K562 (cell line): Measurements from ENCODE around the gene MICALL2. TPM values are rescaled to one million over a fixed set of nuclear protein-coding genes. Genes with fewer than 3 reads are reported as not detected.
A peak's percentile ranks its signal among the peaks of the same experiment; 100 is the strongest.

ENCODE experiments used
- ATAC-seq: fragments of 200-7000 bp; cut with Tn5 transposase; 3 replicates; pipeline ENCODE4 v1.9.1; 2020; ENCODE audit warnings: moderate library complexity
- BruUV-seq: library from RNA; stranded (reverse); fragments of 400-500 nt; replicated peaks from 2 replicates; lab custom pipeline; 2021; lab: Mats Ljungman, UMichigan
- CTCF ChIA-PET: fragments of 300-600 bp; formaldehyde crosslinking; extraction: SDS; loops from one replicate; lab custom pipeline; 2021; ENCODE audit warnings: low intra/inter-chr PET ratio; lab: Yijun Ruan, JAX
- POLR2A ChIA-PET: fragments of 300-600, 350-650 bp; sonication (Branson Sonifier 250); formaldehyde crosslinking; extraction: SDS; loops from one replicate; lab custom pipeline; 2021; ENCODE audit warnings: antibody characterized with exemption, inconsistent platforms; lab: Yijun Ruan, JAX
- DNase-seq, 4 experiments: peaks; one replicate each; pipeline versions ENCODE4 v3.0.0 to v3.0.0-alpha.2; 2011 to 2018; ENCODE audit warnings: low spot score in 3 of 4, mixed read lengths in 3 of 4; ENCODE audit errors: extremely low read depth in 1 of 4
- FAIRE-seq: peaks from 2 replicates; lab custom pipeline; 2011; peaks lifted over from hg19 to GRCh38; lab: Jason Lieb, UNC
- H2AFZ ChIP-seq: 2 replicates; pipeline ENCODE4 v1.6.0; 2011; ENCODE audit warnings: low read depth, low read length, control low read depth, inconsistent platforms
- H3K27ac ChIP-seq: fragments of 200-600 bp; 3 replicates; pipeline ENCODE4 v1.8.0; 2011; ENCODE audit warnings: low read depth, mild to moderate bottlenecking, control low read depth, inconsistent platforms, low read length, moderate library complexity, mixed read lengths; ENCODE audit errors: extremely low read depth
- H3K27me3 ChIP-seq, 2 experiments: fragments of 300-600 bp in 1 of 2; 2 replicates in 1 of 2; 3 replicates in 1 of 2; pipeline versions ENCODE4 v1.6.0 to v1.8.0; 2011; ENCODE audit warnings: inconsistent platforms in 2 of 2, low read length in 2 of 2, mild to moderate bottlenecking in 1 of 2, mixed read lengths in 1 of 2, moderate library complexity in 1 of 2; ENCODE audit not compliant: control insufficient read depth in 2 of 2, insufficient read depth in 2 of 2
- H3K36me3 ChIP-seq: fragments of 300-600 bp; 3 replicates; pipeline ENCODE4 v1.8.0; 2011; ENCODE audit warnings: mild to moderate bottlenecking, low read length, inconsistent platforms; ENCODE audit not compliant: control insufficient read depth, insufficient read depth
- H3K4me1 ChIP-seq, 2 experiments: fragments of 200-600 bp in 1 of 2; replicated peaks in 1 of 2; 2 replicates in 1 of 2; 3 replicates in 1 of 2; pipeline versions ENCODE4 v1.5.1 to v1.8.0; 2011; ENCODE audit warnings: inconsistent platforms in 2 of 2, low read length in 2 of 2, mild to moderate bottlenecking in 1 of 2, mixed read lengths in 1 of 2, moderate library complexity in 1 of 2; ENCODE audit not compliant: control insufficient read depth in 2 of 2, insufficient read depth in 2 of 2
- H3K4me2 ChIP-seq: 2 replicates; pipeline ENCODE4 v1.6.1; 2011; ENCODE audit warnings: low read length, control low read depth, inconsistent platforms, mixed read lengths; ENCODE audit not compliant: insufficient read depth
- H3K4me3 ChIP-seq: fragments of 200-600 bp; sonication (generic), shearing (Covaris generic); 2 replicates; pipeline ENCODE4 v1.5.1; 2016; ENCODE audit warnings: control low read depth, inconsistent platforms
- H3K79me2 ChIP-seq: fragments of 200-600 bp; 3 replicates; pipeline ENCODE4 v1.8.0; 2011; ENCODE audit warnings: low read length, inconsistent platforms; ENCODE audit not compliant: control insufficient read depth, insufficient read depth
- H3K9ac ChIP-seq, 2 experiments: 2 replicates each; pipeline versions ENCODE4 v1.6.0 to v1.6.1; 2011; ENCODE audit warnings: low read depth in 2 of 2, low read length in 2 of 2, control low read depth in 1 of 2, inconsistent platforms in 1 of 2, mild to moderate bottlenecking in 1 of 2, mixed read lengths in 1 of 2; ENCODE audit not compliant: insufficient read depth in 1 of 2
- H3K9me1 ChIP-seq: one replicate; pipeline ENCODE4 v1.6.0; 2011; ENCODE audit warnings: inconsistent platforms, mild to moderate bottlenecking, low read length, moderate library complexity; ENCODE audit not compliant: control insufficient read depth, insufficient read depth
- H3K9me3 ChIP-seq: replicated peaks from 2 replicates; pipeline ENCODE4 v1.5.1; 2011; ENCODE audit warnings: low read depth, low read length, inconsistent platforms; ENCODE audit not compliant: control insufficient read depth, insufficient read depth
- H4K20me1 ChIP-seq: replicated peaks from 2 replicates; pipeline ENCODE4 v1.6.1; 2011; ENCODE audit warnings: low read length, inconsistent platforms, mixed read lengths; ENCODE audit not compliant: control insufficient read depth, insufficient read depth
- ELF1 ChIP-seq: fragments of 200-800 bp; sonication (Bioruptor generic); IDR thresholded peaks from 2 replicates; pipeline ENCODE4 v1.6.1; 2016; ENCODE audit warnings: missing genetic modification characterization, missing compliant biosample characterization
- GABPB1 ChIP-seq: sonication (generic); formaldehyde crosslinking; IDR thresholded peaks from 2 replicates; pipeline ENCODE4 v1.8.0; 2022; ENCODE audit warnings: mild to moderate bottlenecking, missing genetic modification reagents
- MTA3 ChIP-seq: fragments of 450-650 bp; formaldehyde crosslinking; IDR thresholded peaks from 2 replicates; pipeline ENCODE4 v1.6.1; 2017; ENCODE audit warnings: mild to moderate bottlenecking, borderline replicate concordance
- PKNOX1 ChIP-seq: fragments of 450-650 bp; IDR thresholded peaks from 2 replicates; pipeline ENCODE4 v1.6.1; 2016
- RBM25 ChIP-seq: fragments of 200-400 bp; formaldehyde crosslinking; IDR thresholded peaks from 2 replicates; pipeline ENCODE4 v1.6.1; 2018; ENCODE audit warnings: low read length, low read depth, moderate library complexity; ENCODE audit not compliant: severe bottlenecking
- ZNF121 ChIP-seq: sonication (generic); formaldehyde crosslinking; conservative IDR thresholded peaks from 2 replicates; pipeline ENCODE4 v1.8.0; 2022; ENCODE audit warnings: missing genetic modification reagents
- WGBS: fragments of 100-300 bp; shearing (Covaris generic); methylation state at CpG from one replicate; pipeline ENCODE4 v1.1.6; 2016; ENCODE audit warnings: low coverage, mixed read lengths; ENCODE audit not compliant: insufficient coverage; ENCODE audit errors: missing lambda C conversion rate; 5-methylcytosine and 5-hydroxymethylcytosine counted together
- in situ Hi-C: fragments of 300-500 bp; cut with MboI; formaldehyde crosslinking; loops from 4 replicates; pipeline ENCODE4 v1.15.0; 2018; ENCODE audit warnings: inconsistent platforms, mixed read lengths
- intact Hi-C: fragments of 100-400 bp; cut with micrococcal nuclease; formaldehyde crosslinking; loops from 2 replicates; pipeline ENCODE4 v1.14.2; 2022
- polyA plus RNA-seq, 8 experiments: library from polyadenylated mRNA; depleted of rRNA in 4 of 8; stranded (reverse) in 5 of 8; unstranded in 3 of 8; fragments of >200 nt; fragmentation: Nextera tagmentation in 2 of 8; fragmentation: Illumina TruSeq in 1 of 8; extraction: Ambion mirVana in 2 of 8; extraction: Trizol in 1 of 8; gene quantifications; 2 replicates each; pipeline versions ENCODE4 v1.2.1 to v1.2.3, GENCODE V29; 2011 to 2014; ENCODE audit warnings: inconsistent platforms in 1 of 8, missing spikeins in 1 of 8
- total RNA-seq, 7 experiments: library from RNA; depleted of rRNA in 6 of 7; stranded (reverse); fragments of >200 nt in 6 of 7; fragmentation: Illumina TruSeq in 2 of 7; extraction: Trizol in 2 of 7; gene quantifications; 2 replicates each; pipeline versions ENCODE4 v1.2.1 to v1.2.3, GENCODE V29; 2011 to 2021; ENCODE audit warnings: low replicate concordance in 1 of 7
- TF ChIP-seq, protein P1 (sequence below), 3 experiments: fragments of 200-800 bp in 1 of 3; sonication (Bioruptor generic) in 1 of 3; sonication (generic) in 1 of 3; formaldehyde crosslinking in 1 of 3; IDR thresholded peaks; 2 replicates each; pipeline versions ENCODE4 v1.6.1 to v1.8.0; 2016 to 2022; ENCODE audit warnings: mild to moderate bottlenecking in 2 of 3, missing compliant biosample characterization in 2 of 3, missing genetic modification characterization in 2 of 3, missing genetic modification reagents in 1 of 3
- TF ChIP-seq, protein P2 (sequence below), 2 experiments: fragments of 450-650 bp in 1 of 2; sonication (generic) in 1 of 2; formaldehyde crosslinking in 1 of 2; IDR thresholded peaks in 1 of 2; conservative IDR thresholded peaks in 1 of 2; 2 replicates each; pipeline versions ENCODE4 v1.6.1 to v1.8.1; 2016 to 2023; ENCODE audit warnings: mild to moderate bottlenecking in 2 of 2, moderate library complexity in 2 of 2, inconsistent platforms in 1 of 2, missing genetic modification reagents in 1 of 2
- TF ChIP-seq, protein P3 (sequence below): sonication (generic); formaldehyde crosslinking; IDR thresholded peaks from 2 replicates; pipeline ENCODE4 v1.8.0; 2023; ENCODE audit warnings: mild to moderate bottlenecking, missing genetic modification reagents
- TF ChIP-seq, protein P4 (sequence below): fragments of 450-650 bp; IDR thresholded peaks from 2 replicates; pipeline ENCODE4 v1.7.1; 2018; ENCODE audit warnings: mild to moderate bottlenecking, low read depth; ENCODE audit not compliant: partially characterized antibody

MICALL2 gene
- total and polyA plus RNA-seq, 9 of the 15 experiments (the other 6 are each of a cell fraction or from before 2014, with no cell fraction given) = 1.8 to 103 (median 17.0) TPM

DNA sequence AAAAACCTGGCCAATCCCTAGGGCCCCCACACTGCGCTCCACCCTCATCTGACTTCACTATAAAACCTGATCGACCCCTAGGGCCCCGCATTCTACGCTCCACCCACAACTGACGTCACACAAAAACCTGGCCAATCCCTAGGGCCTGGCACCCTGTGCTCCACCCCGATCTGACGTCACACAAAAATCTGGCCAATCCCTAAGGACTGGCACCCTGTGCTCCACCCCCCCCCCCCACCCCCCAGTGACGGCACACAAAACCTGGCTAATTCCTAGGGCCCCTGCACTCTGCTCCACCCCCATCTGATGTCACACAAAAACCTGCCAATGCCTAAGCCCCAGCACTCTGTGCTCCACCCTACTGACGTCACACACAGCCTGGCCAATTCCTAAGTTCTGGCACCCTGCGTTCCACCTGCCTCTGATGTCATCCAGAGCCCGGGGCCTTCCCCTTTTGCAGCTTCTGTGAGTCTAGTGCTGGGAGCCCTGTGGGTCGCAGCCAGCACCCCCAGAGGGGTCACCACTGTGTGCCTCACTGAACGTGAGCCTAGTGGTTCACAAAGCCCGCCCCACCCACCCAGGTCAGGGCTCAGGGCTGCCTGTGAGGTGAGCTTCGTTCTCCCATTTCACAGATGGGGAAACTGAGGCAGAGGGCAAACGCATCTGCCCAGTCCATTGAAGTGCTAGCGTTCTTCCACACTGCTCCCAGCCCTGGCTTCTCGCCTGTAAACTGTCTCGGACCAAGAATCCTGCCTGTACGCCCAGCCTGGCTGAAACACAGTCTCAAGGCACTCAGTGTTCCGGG, 40.6 kb downstream of the MICALL2 start:
- BruUV-seq = no TSS peak
- H3K36me3 ChIP-seq = no peaks in the 10 kb centered on the region
- peak; percentile 92 for ATAC-seq
- peak; percentile 98 for FAIRE-seq
- H3K27ac ChIP-seq = no peak overlapping the region
- peak; percentile 90 to 95 (median 94) for DNase-seq
- no peaks in the 10 kb centered on the region for H3K9me1 ChIP-seq
- H3K4me1 ChIP-seq = peaks cover 21 to 40% of the 10 kb centered on the region in 2 experiments
- H3K9me3 ChIP-seq = no peaks in the 10 kb centered on the region
- 0 out of 4 replicates have a peak overlapping the region, but pooled peaks of 1 of the 2 experiments have one; percentile 18 for H3K9ac ChIP-seq
- H4K20me1 ChIP-seq = no peaks in the 10 kb centered on the region
- peaks cover 0 to 14% of the 10 kb centered on the region in 2 experiments; a peak in 3 of 5 replicates for H3K27me3 ChIP-seq
- ChIA-PET POLR2A (interaction anchor here (0.6 to 1.1 kb wide), 4 partner anchors 14 to 762 kb away, joined by 3 to 4 read pairs (median 3); no protein-coding TSS in a partner anchor), CTCF (no interaction called here)
- no peaks in the 10 kb centered on the region for H3K79me2 ChIP-seq
- peak overlapping the region; percentile 57; the same call in 1 of the 2 replicates for H3K4me2 ChIP-seq
- 16% methylated on average over 19 of the region's 21 CpGs for WGBS
- intact Hi-C loops = loop anchor here (5.0 kb wide), 1 partner anchor 44 kb away; no protein-coding TSS in a partner anchor
- in situ Hi-C loops = no loop called here
- H2AFZ ChIP-seq = peak overlapping the region; percentile 83
- H3K4me3 ChIP-seq = no peak overlapping the region
- TF ChIP-seq, protein P1, sequence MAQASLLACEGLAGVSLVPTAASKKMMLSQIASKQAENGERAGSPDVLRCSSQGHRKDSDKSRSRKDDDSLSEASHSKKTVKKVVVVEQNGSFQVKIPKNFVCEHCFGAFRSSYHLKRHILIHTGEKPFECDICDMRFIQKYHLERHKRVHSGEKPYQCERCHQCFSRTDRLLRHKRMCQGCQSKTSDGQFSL (CRISPR knock-in tag; IDR thresholded peaks at IDR 0.05) = peak; percentile 93
- TF ChIP-seq, protein P1 (tag; IDR thresholded peaks at IDR 0.05) = peak in 1 of 2 experiments; percentile 75; a peak in 2 of 4 replicates
- TF ChIP-seq, protein P2, sequence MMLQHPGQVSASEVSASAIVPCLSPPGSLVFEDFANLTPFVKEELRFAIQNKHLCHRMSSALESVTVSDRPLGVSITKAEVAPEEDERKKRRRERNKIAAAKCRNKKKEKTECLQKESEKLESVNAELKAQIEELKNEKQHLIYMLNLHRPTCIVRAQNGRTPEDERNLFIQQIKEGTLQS (IDR thresholded peaks at IDR 0.05) = peak; percentile 87
- TF ChIP-seq, protein P2 (CRISPR knock-in tag; conservative IDR thresholded peaks at IDR 0.05) = no peak
- TF ChIP-seq PKNOX1 = peak; percentile 48
- TF ChIP-seq, protein P3, sequence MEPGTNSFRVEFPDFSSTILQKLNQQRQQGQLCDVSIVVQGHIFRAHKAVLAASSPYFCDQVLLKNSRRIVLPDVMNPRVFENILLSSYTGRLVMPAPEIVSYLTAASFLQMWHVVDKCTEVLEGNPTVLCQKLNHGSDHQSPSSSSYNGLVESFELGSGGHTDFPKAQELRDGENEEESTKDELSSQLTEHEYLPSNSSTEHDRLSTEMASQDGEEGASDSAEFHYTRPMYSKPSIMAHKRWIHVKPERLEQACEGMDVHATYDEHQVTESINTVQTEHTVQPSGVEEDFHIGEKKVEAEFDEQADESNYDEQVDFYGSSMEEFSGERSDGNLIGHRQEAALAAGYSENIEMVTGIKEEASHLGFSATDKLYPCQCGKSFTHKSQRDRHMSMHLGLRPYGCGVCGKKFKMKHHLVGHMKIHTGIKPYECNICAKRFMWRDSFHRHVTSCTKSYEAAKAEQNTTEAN = 0 out of 2 replicates have a peak, but pooled peaks have one; percentile 45
- no peak for TF ChIP-seq ZNF121 (CRISPR knock-in tag)
- TF ChIP-seq ELF1 (tag) = no peak
- TF ChIP-seq GABPB1 (CRISPR knock-in tag) = peak; percentile 42; the same call in 1 of the 2 replicates
- TF ChIP-seq, protein P4, sequence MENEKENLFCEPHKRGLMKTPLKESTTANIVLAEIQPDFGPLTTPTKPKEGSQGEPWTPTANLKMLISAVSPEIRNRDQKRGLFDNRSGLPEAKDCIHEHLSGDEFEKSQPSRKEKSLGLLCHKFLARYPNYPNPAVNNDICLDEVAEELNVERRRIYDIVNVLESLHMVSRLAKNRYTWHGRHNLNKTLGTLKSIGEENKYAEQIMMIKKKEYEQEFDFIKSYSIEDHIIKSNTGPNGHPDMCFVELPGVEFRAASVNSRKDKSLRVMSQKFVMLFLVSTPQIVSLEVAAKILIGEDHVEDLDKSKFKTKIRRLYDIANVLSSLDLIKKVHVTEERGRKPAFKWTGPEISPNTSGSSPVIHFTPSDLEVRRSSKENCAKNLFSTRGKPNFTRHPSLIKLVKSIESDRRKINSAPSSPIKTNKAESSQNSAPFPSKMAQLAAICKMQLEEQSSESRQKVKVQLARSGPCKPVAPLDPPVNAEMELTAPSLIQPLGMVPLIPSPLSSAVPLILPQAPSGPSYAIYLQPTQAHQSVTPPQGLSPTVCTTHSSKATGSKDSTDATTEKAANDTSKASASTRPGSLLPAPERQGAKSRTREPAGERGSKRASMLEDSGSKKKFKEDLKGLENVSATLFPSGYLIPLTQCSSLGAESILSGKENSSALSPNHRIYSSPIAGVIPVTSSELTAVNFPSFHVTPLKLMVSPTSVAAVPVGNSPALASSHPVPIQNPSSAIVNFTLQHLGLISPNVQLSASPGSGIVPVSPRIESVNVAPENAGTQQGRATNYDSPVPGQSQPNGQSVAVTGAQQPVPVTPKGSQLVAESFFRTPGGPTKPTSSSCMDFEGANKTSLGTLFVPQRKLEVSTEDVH = peak; percentile 38
- TF ChIP-seq RBM25 = peak; percentile 29
- peak; percentile 94; the same call in 1 of the 2 replicates for TF ChIP-seq MTA3
